Lower leg skin (tissue), 4 donors: Measurements from ENCODE around the gene TGM1. TPM values are rescaled to one million over a fixed set of nuclear protein-coding genes. Genes with fewer than 3 reads are reported as not detected.

Experiments
- DNase-seq, 2 donors: peaks; one replicate each; pipeline ENCODE4 v3.0.0-alpha.2; 2019; ENCODE audit warnings: low spot score in 2 of 2
- H3K4me3 ChIP-seq: fragments of 200-600 bp; sonication (generic); 2 replicates; pipeline ENCODE4 v1.5.1; 2017; ENCODE audit warnings: mild to moderate bottlenecking, low read depth; ENCODE audit not compliant: poor library complexity, severe bottlenecking
- CTCF ChIP-seq, 3 donors: fragments of 450-650 bp; IDR thresholded peaks; one replicate each; pipeline ENCODE4 v1.5.1; 2016; ENCODE audit warnings: antibody characterized with exemption in 3 of 3, mild to moderate bottlenecking in 3 of 3, moderate library complexity in 2 of 3
- POLR2A ChIP-seq, 2 donors: fragments of 450-650 bp; IDR thresholded peaks; one replicate each; pipeline ENCODE4 v1.6.1; 2016 to 2017; ENCODE audit warnings: antibody characterized with exemption in 2 of 2, mild to moderate bottlenecking in 1 of 2, moderate library complexity in 1 of 2
- WGBS, 2 donors: methylation state at CpG; one replicate each; pipeline ENCODE4 v1.1.5; 2018; 5-methylcytosine and 5-hydroxymethylcytosine counted together
- intact Hi-C: fragments of 100-400 bp; cut with DNase I; formaldehyde crosslinking; loops from one replicate; pipeline ENCODE4 v1.15.0; 2023; ENCODE audit warnings: low total_unique reads
- total RNA-seq, 4 donors: library from RNA; depleted of rRNA; stranded (reverse); fragments of >200 nt; gene quantifications; one replicate each; pipeline ENCODE4 v1.1.0, GENCODE V29; 2016

Gene TGM1
- total RNA-seq, 4 donors from 2014 or later = 160 to 283 (median 235) TPM

GRCh38 chr14:24243336-24243836, 19.6 kb downstream of the TGM1 start:
- peak in 1 of 2 donors; percentile 86 for DNase-seq
- H3K4me3 ChIP-seq = no peak overlapping the region
- TF ChIP-seq POLR2A (IDR thresholded peaks at IDR 0.05) (no peak), CTCF (IDR thresholded peaks at IDR 0.05) (no peak)
- intact Hi-C loops = loop anchor here (2.0 kb wide), 1 partner anchor 53 kb away; no protein-coding TSS in a partner anchor
- WGBS, 2 donors = 54 to 58% methylated on average over 10 of the region's 10 CpGs

GRCh38 chr14:24241829-24242443, 21.0 kb downstream of the TGM1 start:
- intact Hi-C loops = loop anchor here (2.0 kb wide), 1 partner anchor 55 kb away; no protein-coding TSS in a partner anchor
- 0 to 1% methylated on average over 27 to 28 of the region's 39 CpGs for WGBS, 2 donors
- TF ChIP-seq CTCF (IDR thresholded peaks at IDR 0.05) = no peak
- peak overlapping the region; percentile 56 for H3K4me3 ChIP-seq
- DNase-seq = peak in 1 of 2 donors; percentile 97

- no peak overlapping the region for H3K4me3 ChIP-seq
- intact Hi-C loops = no loop called here
- WGBS, 2 donors = 81 to 82% methylated on average over 9 of the region's 9 CpGs
- peak in 1 of 2 donors; percentile 83 for DNase-seq
- TF ChIP-seq POLR2A (IDR thresholded peaks at IDR 0.05) = no peak
- no peak for TF ChIP-seq CTCF (IDR thresholded peaks at IDR 0.05)
Measured at GRCh38 chr14:24240110-24240918, 22.7 kb downstream of the TGM1 start.

- intact Hi-C loops = no loop called here
- TF ChIP-seq CTCF (IDR thresholded peaks at IDR 0.05) = no peak
- no peak for TF ChIP-seq POLR2A (IDR thresholded peaks at IDR 0.05)
- no peak overlapping the region for H3K4me3 ChIP-seq
- WGBS, 2 donors = 86 to 90% methylated on average over 5 of the region's 5 CpGs
- DNase-seq = peak in 1 of 2 donors; percentile 63
Measured at GRCh38 chr14:24238527-24239037, 24.4 kb downstream of the TGM1 start.

GRCh38 chr14:24238123-24238522, 24.9 kb downstream of the TGM1 start:
- peak in 1 of 2 donors; percentile 74 for DNase-seq
- no peak for TF ChIP-seq POLR2A (IDR thresholded peaks at IDR 0.05)
- TF ChIP-seq CTCF (IDR thresholded peaks at IDR 0.05) = no peak
- intact Hi-C loops = no loop called here
- no peak overlapping the region for H3K4me3 ChIP-seq
- WGBS, 2 donors = 63 to 76% methylated on average over 5 of the region's 5 CpGs
